HL-60 (cell line): ENCODE measurements around the gene DRC3.

Source experiments
- DNase-seq, 2 experiments: peaks; one replicate each; pipeline ENCODE4 v3.0.0-alpha.2; 2010 to 2020; ENCODE audit warnings: low read depth in 1 of 2, low spot score in 1 of 2
- H3K27ac ChIP-seq: fragments of 250-450 bp; sonication (Bioruptor Pico); replicated peaks from 2 replicates; pipeline ENCODE4 v1.5.1; 2020; ENCODE audit warnings: mild to moderate bottlenecking, moderate library complexity
- H3K27me3 ChIP-seq: fragments of 250-450 bp; sonication (Bioruptor Pico); 2 replicates; pipeline ENCODE4 v1.5.1; 2021; ENCODE audit warnings: mild to moderate bottlenecking, moderate library complexity; ENCODE audit not compliant: insufficient read depth, poor library complexity, severe bottlenecking
- H3K4me3 ChIP-seq: replicated peaks from 2 replicates; pipeline ENCODE4 v1.5.1; 2011; ENCODE audit warnings: mild to moderate bottlenecking, control low read depth, low read length; ENCODE audit not compliant: insufficient read depth
- CTCF ChIP-seq: IDR thresholded peaks from one replicate; pipeline ENCODE4 v1.5.1; 2011; ENCODE audit warnings: low read length, control low read depth, inconsistent platforms; ENCODE audit not compliant: insufficient read depth
- GABPA ChIP-seq: IDR thresholded peaks from 2 replicates; pipeline ENCODE4 v1.6.1; 2012; ENCODE audit warnings: low read depth
- POLR2AphosphoS5 ChIP-seq: IDR thresholded peaks from 2 replicates; pipeline ENCODE4 v1.6.1; 2012; ENCODE audit warnings: low read depth
- REST ChIP-seq: IDR thresholded peaks from 2 replicates; pipeline ENCODE4 v1.6.1; 2012; ENCODE audit warnings: low read depth; ENCODE audit not compliant: insufficient replicate concordance
- SPI1 ChIP-seq: IDR thresholded peaks from 2 replicates; pipeline ENCODE4 v1.6.1; 2012; ENCODE audit warnings: low read depth, mild to moderate bottlenecking, borderline replicate concordance

DRC3 gene

GRCh38 chr17:18028114-18028951 is 55.7 kb downstream of the DRC3 start:
- no peaks in the 10 kb centered on the region for H3K27me3 ChIP-seq
- DNase-seq: no peak
- no peak overlapping the region for H3K27ac ChIP-seq
- TF ChIP-seq REST (no peak), GABPA (no peak), POLR2AphosphoS5 (no peak), CTCF (no peak), SPI1 (no peak)
- no peak overlapping the region for H3K4me3 ChIP-seq

GRCh38 chr17:18028952-18029540 is 56.4 kb downstream of the DRC3 start:
- TF ChIP-seq POLR2AphosphoS5 (no peak), CTCF (no peak), REST (no peak), GABPA (no peak), SPI1 (no peak)

GRCh38 chr17:18031955-18032354 is 59.3 kb downstream of the DRC3 start:
- no peak overlapping the region for H3K4me3 ChIP-seq
- TF ChIP-seq POLR2AphosphoS5: no peak
- TF ChIP-seq SPI1: no peak
- TF ChIP-seq REST: no peak
- TF ChIP-seq CTCF: no peak
- TF ChIP-seq GABPA: no peak
- H3K27ac ChIP-seq: no peak overlapping the region
- H3K27me3 ChIP-seq: no peaks in the 10 kb centered on the region
- DNase-seq: no peak

More at GRCh38 chr17:18028952-18029540, 56.4 kb downstream of the DRC3 start:
- H3K4me3 ChIP-seq: no peak overlapping the region
- H3K27ac ChIP-seq: no peak overlapping the region
- no peaks in the 10 kb centered on the region for H3K27me3 ChIP-seq
- no peak for DNase-seq
